ENCODE data around the gene FKTN.

Gene FKTN

DNA sequence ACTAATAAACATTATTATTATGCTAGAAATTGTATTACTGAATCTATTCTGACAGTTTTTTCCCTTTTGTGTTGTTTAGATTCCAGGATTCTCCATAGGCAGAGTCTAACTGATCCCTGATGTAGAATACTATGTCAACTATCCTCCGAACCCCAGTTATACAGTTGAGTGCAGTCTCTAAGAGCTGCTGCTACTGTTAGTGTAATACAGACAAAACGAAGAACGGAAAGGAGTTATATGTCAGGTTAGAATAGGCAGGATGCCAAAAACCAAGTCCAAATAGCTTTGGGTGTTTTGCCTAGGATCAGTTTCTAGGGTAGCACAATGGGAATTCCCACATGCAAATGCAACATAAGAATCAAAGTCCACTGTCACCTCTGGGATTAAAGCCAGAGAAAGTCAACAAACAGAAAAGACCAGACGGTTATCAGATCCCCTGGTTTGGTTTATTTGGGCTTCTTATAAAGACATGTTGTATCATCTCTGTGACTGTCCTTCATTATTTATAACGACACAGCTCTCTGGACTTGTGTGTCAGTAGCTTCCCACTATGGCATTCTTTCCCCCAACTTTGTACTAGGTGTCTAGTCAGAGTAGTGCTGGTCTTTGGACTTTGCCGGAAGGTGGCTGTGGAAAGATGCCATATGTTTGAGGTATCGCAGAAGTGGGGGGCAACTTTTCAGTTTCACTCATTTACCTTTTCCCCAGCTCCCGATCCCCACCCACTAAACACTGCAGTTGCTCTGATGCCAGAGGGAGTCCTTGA lies 121.5 kb downstream of the FKTN start:
- no peak for DNase-seq

DNA sequence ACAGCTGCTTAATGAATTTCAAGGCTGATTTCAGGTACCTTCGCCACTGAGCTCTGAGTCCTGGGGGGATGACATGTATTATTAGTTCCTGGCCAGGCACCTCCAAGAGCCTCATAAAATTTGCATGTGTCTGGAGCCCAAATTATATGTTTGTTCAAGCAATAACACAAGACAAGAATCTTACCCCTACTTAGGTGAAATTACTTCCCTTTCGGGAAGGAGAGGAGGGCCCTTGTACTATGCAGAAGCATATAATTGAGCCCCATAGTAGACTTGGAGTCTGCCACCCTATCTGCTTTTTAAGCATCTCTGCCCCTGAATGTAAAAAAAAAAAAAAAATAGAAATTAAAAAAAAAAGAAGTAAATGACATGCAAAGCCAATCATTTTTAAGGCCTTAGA lies 123.4 kb downstream of the FKTN start:
- DNase-seq = no peak

DNA sequence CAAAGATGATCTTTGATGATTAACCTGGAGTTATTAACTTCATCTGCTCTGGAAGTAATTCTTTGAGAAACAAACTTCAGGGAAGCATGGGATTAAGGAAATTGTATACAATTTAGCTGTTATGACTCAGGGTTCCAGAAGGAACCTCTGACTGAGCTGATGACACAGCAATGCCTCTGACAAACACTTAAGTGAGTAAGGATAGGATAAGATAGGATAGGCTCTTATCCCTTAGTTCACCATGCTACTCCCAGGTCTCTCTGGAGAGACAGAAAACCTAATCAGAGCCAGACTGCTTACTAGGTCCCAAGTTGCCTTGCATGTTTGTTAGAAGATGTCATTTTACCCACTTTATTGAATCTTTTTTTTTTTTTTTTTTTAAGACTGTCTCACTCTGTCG lies 123.8 kb downstream of the FKTN start:
- DNase-seq = no peak

DNA sequence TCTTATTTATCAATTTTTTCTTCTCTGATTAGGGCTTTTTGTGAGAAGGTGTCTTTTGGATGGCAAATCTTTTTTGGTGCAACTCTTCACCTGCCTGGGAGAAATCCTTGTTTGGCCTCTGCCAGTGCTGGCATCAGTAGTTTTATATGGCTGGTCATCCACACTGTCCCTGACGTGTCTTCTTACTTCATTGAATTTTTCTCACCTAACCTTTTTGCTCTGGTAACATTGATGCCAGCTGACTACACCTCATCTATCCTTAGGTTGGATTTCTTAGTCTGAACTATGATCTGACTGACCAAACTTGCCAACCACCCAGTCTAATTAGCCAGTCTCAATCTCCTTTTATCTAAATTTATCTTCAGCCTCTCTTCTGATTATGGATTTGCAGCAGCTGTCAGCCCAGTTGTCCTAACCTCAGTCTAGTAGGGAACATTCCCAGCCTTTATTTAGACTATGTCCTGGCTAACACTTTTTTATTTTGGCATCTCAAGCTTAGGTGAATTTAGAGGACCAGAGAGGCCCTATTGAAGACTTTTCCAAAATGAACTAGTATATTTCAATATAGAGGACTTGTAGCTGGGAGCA lies 125.9 kb downstream of the FKTN start:
- no peak for DNase-seq

DNA sequence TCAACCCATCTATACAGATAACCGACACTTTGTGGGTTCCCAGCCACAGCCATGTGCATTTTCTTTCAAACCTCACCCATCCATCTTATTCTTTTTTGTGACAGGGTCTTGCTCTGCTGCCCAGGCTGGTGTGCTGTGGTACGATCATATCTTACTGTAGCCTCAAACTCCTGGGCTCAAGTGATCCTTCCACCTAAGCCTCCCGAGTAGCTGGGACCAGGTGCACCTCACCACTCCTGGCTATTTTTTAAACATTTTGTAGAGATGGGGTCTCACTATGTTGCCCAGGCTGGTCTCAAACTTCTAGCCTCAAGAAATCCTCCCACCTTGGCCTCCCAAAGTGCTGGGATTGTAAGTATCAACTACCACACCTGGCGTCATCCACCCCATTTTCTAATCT lies 129.0 kb downstream of the FKTN start:
- DNase-seq = no peak
